WI38 (cell line): ENCODE data around the gene AJM1.
A peak's percentile ranks its signal among the peaks of the same experiment; 100 is the strongest.
"Not testable (repeated sequence)": the region's sequence is repeated elsewhere in the genome, so short reads cannot be mapped to it uniquely, and the experiment has no call there.

Experiments
- H3K4me3 ChIP-seq: 2 replicates; pipeline ENCODE4 v1.5.1; 2011; ENCODE audit warnings: low read depth, mild to moderate bottlenecking, control low read depth, low read length
- TF ChIP-seq, protein P1 (sequence below): IDR thresholded peaks from 2 replicates; pipeline ENCODE4 v1.5.1; 2012; ENCODE audit warnings: low read depth, mild to moderate bottlenecking, control low read depth, low read length

AJM1 gene

GRCh38 chr9:136840877-136841645 is 1.2 kb upstream of the AJM1 start:
- TF ChIP-seq, protein P1, sequence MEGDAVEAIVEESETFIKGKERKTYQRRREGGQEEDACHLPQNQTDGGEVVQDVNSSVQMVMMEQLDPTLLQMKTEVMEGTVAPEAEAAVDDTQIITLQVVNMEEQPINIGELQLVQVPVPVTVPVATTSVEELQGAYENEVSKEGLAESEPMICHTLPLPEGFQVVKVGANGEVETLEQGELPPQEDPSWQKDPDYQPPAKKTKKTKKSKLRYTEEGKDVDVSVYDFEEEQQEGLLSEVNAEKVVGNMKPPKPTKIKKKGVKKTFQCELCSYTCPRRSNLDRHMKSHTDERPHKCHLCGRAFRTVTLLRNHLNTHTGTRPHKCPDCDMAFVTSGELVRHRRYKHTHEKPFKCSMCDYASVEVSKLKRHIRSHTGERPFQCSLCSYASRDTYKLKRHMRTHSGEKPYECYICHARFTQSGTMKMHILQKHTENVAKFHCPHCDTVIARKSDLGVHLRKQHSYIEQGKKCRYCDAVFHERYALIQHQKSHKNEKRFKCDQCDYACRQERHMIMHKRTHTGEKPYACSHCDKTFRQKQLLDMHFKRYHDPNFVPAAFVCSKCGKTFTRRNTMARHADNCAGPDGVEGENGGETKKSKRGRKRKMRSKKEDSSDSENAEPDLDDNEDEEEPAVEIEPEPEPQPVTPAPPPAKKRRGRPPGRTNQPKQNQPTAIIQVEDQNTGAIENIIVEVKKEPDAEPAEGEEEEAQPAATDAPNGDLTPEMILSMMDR: no peak
- no peak overlapping the region for H3K4me3 ChIP-seq

- H3K4me3 ChIP-seq: peak overlapping the region; percentile 60; the same call in 1 of the 2 replicates
Observed at GRCh38 chr9:136841646-136842379, 465 bp upstream of the AJM1 start.

- H3K4me3 ChIP-seq: not testable (repeated sequence)
Observed at GRCh38 chr9:136843159-136843800, 1.0 kb downstream of the AJM1 start.

GRCh38 chr9:136843801-136844740 is 1.8 kb downstream of the AJM1 start:
- not testable (repeated sequence) for H3K4me3 ChIP-seq
- TF ChIP-seq, protein P1: peak; percentile 30; the same call in 1 of the 2 replicates

DNA sequence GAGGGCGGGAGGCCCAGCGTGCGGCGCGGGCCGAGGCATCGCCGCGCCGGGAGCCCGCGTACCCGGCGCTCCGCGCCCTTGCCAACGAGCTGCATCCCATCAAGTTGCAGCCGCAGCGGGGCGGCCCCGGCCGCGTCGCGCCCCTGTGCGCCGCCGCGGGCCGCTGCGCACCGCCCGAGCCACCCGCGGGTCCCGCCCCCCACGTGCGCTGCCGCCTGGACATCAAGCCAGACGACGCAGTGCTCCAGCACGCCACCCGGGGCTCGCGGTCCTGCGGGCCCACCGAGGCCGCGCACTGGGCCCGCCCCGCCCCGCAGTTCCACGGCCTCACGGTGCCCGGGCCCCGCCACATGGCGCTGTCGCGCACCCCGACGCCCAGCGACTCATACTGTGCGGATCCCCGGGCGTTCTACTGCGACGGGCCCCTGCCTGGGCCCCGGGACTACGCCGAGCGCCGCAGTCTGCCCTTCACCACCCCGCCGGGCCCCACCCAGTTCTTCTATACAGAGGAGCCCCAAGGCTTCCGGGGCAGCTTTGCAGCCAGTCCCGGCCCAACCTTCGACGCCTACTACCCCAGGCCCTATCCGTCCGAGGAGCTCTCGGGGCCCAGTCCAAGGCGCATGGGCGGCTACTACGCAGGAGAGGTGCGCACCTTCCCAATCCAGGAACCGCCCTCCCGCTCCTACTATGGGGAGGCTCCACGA is 2.6 kb downstream of the AJM1 start:
- H3K4me3 ChIP-seq: no peak overlapping the region
- TF ChIP-seq, protein P1: no peak

DNA sequence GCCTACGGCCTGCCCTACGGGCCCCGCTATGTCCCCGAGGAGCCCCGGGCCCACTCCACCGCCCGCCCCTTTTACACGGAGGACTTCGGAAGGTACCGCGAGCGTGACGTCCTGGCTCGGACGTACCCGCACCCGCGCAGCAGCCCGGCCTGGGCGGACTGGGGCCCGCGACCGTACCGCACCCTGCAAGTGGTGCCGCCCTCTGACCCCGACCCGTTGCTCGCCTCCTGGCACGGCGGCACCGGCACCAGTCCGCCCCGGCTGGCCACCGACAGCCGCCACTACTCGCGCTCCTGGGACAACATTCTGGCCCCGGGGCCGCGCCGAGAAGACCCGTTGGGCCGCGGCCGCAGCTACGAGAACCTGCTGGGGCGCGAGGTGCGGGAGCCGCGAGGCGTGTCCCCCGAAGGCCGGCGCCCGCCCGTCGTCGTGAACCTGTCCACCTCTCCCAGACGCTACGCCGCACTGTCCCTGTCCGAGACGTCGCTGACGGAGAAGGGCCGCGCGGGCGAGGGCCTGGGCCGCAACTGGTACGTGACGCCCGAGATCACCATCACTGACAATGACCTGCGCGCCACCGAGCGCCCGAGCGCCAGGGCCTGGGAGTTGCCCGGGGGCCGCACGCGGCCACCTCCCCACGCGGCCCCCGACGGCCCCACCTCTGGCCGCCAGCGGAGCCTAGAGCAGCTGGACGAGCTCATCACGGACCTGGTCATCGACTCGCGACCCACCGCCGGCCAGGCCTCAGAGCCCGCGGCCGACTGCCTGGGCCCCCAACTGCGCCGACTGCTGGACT is 3.4 kb downstream of the AJM1 start:
- H3K4me3 ChIP-seq: no peak overlapping the region
- TF ChIP-seq, protein P1: no peak
